Measurements from ENCODE around the gene ACOT2.

Gene ACOT2

GRCh38 chr14:73616831-73617230 is 47.8 kb downstream of the ACOT2 start:
- no peak for DNase-seq

GRCh38 chr14:73619524-73619923 is 50.5 kb downstream of the ACOT2 start:
- no peak for DNase-seq

- DNase-seq: no peak
Observed at GRCh38 chr14:73620268-73620667, 51.3 kb downstream of the ACOT2 start.

GRCh38 chr14:73623504-73624054 is 54.6 kb downstream of the ACOT2 start:
- DNase-seq: no peak

Data from fibroblast of skin of scalp (primary cell).